GM19395 (cell line): ENCODE measurements around the gene MZB1.
"Not testable (repeated sequence)": the region's sequence is repeated elsewhere in the genome, so short reads cannot be mapped to it uniquely, and the experiment has no call there.

ENCODE experiments used
- ATAC-seq: cut with Tn5 transposase; IDR thresholded peaks from one replicate; pipeline ENCODE4 v1.9.1; 2021; ENCODE audit warnings: mild to moderate bottlenecking, moderate library complexity; ENCODE audit not compliant: unreplicated experiment

Gene MZB1

DNA sequence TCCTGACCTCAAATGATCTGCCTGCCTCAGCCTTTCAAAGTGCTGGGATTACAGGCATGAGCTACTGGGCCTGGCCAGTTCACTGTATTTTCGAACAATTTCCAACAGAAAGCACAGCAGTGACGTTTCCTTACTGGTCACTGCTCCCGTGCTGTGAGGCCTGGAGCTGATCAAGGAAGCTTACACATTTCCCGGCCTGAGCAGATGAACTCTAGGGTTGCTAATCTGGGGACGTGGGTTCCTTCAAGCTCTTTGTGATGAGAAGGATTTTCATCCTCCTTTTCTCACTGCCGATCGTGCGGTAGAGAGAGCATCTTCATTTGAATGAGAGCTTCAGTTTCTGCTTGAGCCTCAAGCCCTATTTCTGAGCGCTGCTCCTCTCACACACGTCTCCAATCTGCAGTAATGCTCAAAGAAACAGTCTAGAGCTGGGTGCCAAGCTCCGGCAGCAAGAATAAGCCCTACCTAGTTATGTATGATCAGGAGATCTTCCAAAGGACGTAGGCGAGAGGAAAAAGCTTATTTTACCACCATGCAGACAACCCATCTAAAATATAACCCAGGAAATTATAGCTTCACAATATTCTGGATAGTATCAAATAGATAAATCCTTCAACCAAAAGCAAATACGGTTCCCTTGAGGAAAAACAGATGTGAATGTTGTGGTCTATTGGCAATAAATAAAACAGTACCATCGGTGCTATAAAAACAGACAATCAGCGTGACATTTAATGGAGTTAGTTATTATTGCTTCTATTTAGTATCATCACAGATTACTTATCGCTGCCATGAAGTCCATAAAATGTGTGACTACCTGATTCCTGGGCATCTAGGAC is 21.5 kb upstream of the MZB1 start:
- no peak for ATAC-seq

DNA sequence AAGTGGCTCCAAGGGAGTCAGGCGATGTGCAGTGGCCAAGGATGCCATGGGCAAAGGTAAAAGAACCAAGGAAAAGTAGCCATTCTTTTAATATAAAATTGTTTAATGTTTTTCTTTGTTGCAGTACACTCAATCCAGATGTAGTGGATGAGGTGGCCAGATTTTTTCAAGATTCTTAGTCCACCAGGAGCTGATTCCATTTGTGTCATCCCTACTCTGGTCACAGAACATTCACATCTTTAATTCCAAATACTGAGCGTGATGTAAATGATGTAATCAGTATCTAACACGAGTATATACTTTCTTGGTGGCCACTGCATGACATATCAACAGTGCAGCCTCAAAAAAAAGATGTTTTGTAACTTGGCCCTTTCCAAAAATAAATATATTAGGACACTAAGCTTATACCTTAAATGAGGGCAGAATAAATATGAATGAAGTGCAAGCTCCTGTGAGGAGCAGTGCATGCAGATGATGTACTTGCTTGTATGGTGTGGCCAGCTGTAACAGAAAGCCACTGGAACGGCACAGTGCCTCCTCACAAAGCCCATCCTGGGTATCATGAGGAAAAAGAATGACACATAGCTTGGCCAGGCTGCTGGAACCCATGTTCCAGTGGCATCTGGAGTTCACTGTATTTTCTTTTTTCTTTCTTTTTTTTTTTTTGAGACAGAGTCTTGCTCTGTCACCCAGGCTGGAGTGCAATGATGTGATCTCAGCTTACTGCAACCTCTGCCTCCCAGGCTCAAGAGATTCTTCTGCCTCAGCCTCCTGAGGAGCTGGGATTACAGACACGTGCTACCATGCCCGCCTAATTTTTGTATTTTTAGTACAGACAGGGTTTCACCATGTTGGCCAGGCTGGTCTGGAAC is 20.6 kb upstream of the MZB1 start:
- ATAC-seq, result no peak

DNA sequence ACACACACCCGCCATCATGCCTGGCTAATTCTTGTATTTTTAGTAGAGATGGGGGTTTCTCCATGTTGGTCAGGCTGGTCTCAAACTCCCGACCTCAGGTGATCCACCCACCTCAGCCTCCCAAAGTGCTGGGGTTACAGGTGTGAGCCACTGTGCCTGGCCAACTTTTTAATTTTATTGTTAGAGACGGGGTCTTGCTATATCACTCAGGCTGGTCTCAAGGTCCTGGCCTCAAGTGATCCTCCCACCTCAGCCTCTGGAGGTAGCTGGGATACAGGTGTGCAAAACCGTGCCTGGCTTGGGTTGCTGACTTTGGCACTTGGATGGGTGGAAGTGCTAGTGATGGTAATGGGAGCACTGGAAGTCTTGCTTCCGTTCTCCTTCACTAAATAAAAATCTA is 19.4 kb upstream of the MZB1 start:
- ATAC-seq, result not testable (repeated sequence)

DNA sequence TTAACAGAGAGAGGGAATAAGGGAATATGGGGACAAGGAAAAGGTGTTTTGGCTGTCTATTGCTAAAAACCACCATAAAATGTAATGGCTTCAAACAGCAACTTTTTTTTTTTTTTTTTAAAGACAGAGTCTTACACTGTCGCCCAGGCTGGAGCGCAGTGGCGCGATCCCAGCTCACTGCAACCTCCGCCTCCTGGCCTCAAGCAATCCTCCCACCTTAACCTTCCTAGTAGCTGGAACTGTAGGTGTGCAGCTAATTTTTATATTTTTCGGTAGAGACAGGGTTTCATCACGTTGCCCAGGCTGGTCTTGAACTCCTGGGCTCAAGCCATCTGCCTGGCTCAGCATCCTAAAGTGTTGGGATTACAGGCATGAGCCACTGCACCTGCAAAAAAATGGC is 18.5 kb upstream of the MZB1 start:
- ATAC-seq, result no peak

DNA sequence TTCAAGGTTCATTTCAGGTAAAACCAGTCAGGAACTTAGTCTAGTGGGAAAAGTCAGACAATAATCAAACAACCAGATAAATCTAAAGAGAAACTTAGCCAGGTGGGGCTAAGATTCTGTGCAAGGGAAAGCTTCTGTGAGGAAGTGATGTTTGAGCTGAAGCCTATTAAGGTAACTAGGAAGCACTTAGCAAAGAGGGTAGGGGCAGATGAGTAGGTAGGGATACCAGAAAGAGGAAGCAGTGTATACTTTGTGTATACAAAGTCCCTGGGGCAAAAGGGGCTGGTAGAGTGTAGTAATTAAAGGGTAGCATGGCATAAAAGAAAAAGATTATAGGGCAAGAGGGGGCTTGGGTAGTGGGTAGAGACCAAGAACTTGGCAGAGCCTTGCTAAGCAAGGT is 17.8 kb upstream of the MZB1 start:
- ATAC-seq, result no peak

DNA sequence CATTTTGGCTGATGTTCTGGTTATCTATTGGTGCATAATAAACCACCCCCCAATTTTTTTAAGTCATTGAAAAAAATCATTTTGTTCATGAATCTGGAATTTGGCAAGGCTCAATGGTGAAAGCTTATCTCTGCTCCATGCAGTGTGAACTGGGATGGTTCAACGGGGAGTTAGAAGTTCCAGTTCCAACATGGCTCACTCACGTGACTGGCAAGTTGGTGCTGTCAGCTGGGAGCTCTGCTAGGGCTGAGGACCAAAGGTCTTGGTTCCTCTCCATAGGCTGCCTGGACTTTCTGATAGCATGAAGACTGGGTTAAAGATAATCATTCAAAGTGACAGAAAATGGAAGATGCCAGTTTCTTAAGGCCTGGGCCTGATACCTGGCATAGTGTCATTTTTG is 17.2 kb upstream of the MZB1 start:
- no peak for ATAC-seq

DNA sequence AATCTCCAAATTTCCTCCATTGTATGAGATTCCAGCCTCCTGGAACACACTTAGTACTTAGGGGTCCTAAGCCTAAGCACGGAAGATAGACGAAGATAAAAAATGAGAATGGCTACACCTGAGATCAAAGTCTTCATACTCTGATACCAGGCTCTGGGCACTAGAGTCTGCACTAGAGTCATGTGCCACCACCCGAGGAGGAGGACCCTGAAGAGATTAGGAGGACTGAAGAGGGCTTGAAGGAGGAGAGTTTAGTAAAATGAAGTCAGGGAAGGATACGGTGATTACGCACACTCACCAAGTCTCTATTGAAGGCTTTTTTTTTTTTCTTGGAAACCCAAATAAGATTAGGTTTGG is 14.7 kb upstream of the MZB1 start:
- ATAC-seq, result no peak

DNA sequence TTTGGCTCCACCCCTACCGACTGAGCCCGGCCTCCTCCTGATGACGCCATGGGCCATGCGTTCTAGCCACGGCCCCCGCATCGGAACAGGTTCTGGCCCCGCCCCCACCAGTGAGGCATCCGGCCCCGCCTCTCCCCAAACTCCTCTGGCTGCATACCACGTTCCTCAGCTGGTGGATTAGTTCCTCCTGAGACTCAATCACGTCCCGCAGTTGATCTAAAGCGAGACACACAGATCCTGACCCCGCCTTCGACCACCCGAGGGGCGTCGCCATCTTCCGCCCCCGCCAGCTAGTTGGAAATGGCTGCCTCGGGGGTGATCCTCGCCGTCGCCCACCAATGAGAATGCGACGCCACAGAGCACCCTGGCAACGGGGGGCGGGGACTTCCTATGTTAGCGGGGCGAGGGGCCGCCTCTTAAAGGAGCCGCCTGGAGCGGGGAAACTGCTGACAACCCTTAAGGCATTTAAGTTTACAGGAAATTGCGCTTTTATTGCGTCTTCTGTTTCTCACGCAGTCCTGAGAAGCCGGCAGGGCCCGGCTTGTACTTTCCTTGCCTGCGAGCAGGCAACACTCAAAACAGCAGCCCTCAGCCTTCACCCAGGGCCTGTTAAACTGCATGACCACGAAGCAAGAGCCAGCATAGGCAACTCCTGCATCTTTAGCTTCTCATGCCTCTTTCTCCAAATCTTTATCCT is 14.2 kb upstream of the MZB1 start, which contains the start of gene SPATA24:
Gene SPATA24, minus strand, starts transcription at position 303 of the 697 bp plus-strand sequence. Its CDS starts 29 bp downstream, at position 274.
- peak; percentile 82 for ATAC-seq

DNA sequence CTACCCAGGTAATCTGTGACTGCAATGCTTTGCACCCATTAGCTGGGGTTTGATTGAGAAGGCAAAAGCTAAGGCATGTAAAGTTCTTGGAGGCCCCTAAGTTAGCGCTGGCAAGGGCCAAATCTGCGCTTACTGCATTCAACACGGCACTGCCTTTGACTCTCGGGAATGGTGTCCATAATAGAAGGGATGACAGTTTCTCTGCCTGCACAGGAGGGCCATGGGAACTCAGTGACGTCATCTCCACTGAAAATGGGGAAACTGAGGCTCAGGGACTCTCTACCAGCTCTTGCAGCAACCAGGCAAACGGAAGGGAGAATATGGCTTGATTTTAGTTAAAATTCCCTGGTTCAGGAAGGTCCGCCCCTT is 13.7 kb upstream of the MZB1 start:
- no peak for ATAC-seq

DNA sequence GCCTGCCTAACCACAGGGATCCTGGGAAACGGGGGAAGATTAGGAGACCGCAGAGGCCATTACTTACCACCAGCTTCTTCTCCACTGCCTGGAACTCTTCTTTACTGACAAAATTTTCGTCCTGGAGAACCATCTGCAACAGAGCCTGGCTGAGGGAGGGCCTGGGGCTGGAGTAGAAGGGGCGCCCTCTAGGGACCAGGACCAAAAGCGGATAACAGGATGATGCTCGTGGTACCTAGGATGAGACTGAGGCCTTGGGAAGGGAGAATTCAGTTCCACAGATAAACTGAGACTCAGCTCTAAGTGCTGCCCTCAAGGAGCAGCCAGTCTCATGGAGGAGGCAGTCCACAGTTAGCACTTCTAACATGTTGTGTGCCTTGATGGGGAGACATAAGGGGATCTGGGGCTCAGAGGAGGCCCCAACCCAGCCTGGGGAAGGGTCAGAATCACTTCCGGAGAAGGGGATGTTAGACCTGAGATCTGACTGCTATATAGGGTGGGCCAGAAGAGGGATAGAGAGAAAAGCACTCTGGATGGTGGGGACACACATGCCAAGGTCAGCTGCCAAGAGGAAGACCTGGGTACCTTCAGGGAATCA is 12.9 kb upstream of the MZB1 start:
- ATAC-seq, result no peak

DNA sequence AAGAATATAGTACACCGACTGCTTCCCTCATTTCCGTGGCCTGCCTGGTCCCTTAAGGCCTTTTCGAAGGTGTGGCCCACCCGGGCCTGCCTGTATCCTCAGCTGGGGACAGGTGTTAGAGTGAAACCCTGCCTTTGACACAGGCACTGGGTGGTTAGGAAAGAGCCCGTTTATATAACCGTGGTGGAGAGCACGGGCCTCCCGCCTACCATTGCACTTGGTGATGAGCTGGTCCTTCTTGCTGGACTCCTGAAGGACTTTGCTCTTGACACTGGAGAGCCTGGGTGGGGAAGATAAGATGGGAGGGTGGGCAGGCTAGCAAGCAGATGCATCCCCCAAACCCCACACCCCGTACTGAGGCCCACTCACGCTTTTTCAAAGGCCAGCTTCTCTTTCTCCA is 11.8 kb upstream of the MZB1 start:
- no peak for ATAC-seq

DNA sequence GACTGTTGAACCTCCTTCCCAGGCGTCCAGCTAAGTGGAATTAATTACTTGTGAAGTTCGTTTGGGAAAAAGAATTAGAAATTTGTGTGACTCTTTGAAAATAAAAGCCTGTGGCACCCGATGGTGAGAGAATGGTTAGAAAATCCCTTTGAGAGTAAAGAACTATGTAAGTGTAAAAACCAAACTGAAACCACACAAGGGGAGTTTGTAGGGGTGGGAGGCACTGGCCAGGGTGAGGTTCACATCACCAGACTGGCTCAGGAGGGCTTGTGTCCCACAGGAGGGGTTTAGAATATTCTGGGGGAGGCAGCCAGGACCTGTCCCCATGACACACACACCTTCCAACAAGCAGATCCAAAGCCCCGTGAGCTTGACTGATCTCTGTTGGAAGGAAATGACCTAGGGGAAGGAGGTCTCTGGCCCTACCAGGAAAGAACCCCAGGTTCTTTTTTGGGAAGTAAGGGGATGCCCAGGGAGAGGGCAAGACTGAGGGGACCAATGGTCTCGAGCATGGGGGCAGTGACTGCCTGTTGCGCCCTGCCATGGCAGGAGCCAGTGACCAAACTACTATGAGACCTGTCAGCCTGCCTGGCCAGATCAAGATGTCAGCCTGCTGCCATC is 9.9 kb upstream of the MZB1 start:
- no peak for ATAC-seq

DNA sequence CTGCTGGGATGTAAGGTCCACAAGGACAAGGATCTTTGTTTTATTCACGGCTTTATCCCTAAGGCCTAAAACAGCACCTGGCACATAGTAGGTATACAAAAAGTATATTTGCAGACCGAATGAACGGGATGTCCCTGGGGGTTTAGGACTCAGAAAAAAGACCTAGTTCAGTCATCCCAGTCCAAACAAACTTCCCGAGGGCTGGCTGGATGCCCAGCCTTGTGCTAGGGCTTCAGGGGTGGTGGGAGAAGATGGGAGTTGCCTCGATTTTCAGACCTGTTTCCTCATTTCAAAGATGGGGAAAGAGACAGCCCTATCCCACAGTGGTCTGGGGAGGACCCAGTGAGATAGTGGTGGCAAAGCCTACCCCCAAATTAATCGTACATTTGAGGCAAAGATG is 8.2 kb upstream of the MZB1 start:
- no peak for ATAC-seq

DNA sequence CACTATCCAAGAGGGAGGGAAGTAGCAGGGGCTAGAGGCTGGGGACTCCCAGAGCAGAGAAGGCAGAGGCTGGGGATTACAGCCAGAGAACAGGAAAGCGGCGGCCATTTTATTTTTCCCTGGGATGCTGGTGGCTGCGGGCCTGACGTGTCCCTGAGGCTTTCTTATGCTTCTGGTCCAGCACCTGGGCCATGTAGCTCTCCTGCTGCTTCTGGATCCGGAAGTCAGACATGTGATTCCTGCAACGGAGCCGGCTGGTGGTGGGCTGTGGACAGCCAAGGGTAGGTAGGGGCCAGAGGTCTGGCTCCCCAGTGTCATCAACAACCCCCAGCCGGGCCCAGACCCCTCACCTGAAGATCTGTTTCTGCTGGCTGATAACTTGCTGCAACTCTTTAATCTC is 7.0 kb upstream of the MZB1 start:
- ATAC-seq, result no peak

DNA sequence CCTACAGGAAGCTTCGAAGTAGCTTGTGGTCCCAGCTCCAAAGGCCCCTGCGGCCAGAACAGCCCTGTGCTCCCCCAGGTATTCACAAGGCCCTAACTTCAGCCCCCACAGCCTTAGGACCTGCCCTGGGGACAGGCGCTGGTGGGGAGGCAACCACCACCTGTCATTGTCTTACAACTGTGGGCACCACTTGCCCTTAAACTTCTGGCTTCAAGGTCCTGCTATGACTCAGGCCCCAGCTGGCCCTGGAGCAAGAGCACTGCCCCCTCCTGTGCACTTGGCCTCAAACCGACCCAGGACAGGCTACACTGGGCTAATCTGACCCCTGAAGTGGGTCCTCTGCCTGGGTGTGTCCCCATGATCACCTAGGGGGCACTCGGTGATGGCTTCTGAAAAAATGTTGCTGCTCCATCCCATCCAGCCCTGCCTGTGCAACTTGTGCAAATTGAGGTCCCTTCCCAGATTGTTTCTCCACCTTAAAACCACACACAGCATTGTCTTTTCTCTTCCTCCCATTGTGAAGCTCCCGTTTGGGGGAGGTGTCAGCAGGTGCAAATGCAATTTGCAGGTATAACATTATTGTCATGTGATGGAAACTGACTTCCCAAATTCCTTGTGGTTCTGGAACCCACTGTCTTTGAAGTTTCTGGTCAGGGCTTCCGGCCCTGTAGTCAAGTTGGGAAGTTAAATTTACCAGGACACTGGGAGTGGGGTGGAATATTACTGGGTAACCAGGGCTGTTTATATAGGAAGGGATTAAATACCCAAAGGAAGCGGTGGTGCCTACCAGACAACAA is 6.3 kb upstream of the MZB1 start:
- no peak for ATAC-seq

DNA sequence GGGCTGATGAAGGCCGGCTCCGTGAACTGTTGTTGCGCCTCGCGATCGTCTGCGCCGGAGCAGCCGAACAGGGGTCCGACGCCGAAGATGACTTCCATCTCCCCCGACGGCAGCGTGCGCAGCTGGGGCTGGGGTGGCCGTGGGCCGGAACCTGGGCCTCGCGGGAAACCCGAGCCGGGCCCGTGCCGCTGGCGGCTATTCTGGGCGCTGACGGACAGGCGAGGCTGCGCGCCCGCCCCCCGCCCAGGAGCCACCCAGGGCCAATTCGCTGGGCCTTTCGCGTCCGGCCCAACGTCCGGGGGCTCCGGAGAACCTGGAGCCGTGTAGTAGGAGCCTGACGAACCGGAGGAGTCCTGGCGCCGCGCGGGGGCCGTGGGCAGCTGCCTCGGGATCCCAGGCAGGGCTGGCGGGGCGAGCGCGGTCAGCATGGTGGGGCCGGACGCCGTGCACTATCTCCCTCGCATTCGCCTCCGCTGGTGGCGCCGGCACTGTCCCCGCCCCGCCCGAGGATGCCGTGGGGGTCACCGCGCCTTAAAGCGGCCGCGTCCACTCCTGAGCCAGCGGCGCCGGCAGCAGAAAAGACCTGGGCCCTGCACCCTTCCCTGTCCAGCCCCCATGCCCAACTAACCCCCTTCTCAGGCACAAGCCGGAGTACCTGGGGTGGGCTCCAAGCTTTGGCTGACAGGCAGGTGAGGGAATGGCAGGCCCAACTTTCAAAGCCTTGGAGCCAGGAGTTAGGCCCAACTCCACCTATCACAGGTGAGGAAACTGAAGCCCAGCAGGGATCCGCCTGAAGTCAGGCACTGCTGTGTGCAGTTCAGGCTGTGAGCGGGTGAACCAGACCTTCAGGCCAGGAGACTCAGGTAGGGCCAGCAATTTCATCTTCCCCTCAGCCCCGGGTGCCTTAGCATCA is 5.2 kb upstream of the MZB1 start, which contains the start of gene PROB1:
Gene PROB1, minus strand, starts transcription at position 451 of the 913 bp plus-strand sequence. Its CDS starts 23 bp downstream, at position 428.
- ATAC-seq, result no peak

DNA sequence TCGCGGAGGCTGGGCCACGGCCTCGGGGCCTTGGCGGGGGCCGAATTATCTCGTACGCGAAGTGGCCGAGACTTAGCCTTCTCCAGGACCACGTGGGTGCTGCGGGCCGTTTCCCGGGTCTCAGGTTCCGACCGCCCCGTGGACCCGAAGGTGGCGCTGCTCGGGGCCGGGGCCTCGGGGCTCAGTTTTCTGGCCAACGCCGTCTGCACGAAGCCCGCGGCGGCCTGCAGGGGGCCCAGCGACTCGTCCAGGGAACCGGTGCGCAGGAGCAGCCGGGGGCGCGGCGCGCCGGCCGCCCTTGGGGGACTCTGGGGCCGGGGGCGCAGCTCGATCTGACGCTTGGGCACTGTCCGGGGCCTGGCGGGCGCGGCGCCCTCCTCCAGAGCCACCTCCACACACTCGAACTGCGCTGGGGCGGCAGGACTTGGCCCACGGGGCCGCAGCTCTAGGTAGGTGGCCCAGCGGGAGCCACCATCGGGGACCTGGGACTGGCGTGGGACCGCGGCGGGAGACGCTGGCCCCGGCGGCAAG is 4.5 kb upstream of the MZB1 start:
- ATAC-seq, result no peak

DNA sequence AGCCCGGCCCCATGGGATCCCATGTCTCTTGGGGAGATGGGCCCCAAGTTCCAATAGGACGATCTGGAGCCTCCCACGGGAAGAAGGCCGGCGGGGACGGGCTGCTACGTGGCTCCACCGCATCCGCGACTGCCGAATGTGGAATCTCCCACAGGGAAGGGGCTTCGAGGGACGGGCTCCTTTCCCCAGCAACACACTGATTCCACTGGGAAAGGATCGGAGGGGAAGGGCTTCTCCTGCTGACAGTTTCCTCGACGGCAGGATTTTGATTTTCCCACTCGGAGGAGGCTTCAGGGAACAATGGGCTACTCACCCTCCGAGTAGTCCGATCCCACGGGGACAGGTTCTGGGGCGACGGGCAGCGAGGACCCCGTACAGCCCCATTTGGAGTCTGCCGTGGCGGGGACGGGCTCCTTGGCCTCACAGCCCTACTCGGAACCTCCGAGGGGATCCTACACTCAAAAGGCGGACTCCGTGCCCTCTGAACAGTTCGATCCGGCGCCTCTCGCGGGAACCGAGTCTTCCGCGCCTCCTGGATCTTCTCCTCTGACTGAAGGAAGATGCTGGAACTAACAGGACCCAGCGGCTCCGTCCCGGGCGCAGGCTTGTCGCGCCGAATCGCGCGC is 3.9 kb upstream of the MZB1 start:
- no peak for ATAC-seq
